Measurements from ENCODE around the gene LNPEP.
A peak's percentile ranks its signal among the peaks of the same experiment; 100 is the strongest.

LNPEP gene

DNA sequence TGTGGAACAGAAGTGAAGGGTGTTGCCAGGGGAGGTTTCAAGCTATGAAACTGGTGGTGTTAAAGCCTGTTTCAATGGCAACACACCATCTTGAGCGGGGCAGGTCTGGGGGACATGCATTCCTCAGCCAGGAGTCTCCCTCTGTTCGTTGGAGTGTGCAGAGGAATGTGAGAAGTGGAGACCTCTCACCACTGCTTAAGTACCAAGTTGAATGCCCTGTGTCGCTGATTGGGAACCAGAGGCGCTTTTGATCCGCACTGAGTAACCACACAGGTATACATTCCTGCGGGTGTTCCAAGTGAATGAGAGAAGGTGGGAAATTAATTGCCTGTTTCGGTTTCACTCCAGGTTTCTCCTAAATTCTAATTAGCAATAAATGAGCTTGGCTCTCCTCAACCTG is 107.1 kb downstream of the LNPEP start:
- no peak for DNase-seq (ENCODE audit: low read depth)
- TF ChIP-seq, protein P1, sequence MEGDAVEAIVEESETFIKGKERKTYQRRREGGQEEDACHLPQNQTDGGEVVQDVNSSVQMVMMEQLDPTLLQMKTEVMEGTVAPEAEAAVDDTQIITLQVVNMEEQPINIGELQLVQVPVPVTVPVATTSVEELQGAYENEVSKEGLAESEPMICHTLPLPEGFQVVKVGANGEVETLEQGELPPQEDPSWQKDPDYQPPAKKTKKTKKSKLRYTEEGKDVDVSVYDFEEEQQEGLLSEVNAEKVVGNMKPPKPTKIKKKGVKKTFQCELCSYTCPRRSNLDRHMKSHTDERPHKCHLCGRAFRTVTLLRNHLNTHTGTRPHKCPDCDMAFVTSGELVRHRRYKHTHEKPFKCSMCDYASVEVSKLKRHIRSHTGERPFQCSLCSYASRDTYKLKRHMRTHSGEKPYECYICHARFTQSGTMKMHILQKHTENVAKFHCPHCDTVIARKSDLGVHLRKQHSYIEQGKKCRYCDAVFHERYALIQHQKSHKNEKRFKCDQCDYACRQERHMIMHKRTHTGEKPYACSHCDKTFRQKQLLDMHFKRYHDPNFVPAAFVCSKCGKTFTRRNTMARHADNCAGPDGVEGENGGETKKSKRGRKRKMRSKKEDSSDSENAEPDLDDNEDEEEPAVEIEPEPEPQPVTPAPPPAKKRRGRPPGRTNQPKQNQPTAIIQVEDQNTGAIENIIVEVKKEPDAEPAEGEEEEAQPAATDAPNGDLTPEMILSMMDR (IDR thresholded peaks at IDR 0.05; ENCODE audit: control insufficient read depth, extremely low read depth, insufficient read depth) = no peak
- H3K4me3 ChIP-seq (ENCODE audit: low read depth, low read length) = no peak overlapping the region

DNA sequence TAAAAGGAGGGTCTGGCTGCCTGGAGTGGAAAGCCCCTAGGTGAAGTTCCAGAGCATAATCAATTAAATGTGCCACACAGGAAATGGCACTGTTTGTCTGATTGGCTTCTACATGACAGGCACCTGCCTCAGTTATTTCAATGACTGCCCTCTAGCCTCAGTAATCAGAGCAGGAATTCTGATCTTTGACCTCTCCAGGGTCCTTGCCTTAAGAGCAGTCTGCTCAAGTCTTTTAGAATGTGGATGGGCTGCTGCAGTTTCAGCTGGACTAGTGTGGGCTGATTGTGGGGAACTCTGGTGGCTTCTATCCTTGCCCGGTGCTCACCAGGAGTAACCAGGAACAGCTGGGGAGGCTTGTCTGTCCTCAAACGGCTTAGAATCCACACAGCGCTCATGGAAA is 107.6 kb downstream of the LNPEP start:
- DNase-seq (ENCODE audit: low read depth) = no peak
- TF ChIP-seq, protein P1 (IDR thresholded peaks at IDR 0.05; ENCODE audit: control insufficient read depth, extremely low read depth, insufficient read depth) = no peak
- no peak overlapping the region for H3K4me3 ChIP-seq (ENCODE audit: low read depth, low read length)

DNA sequence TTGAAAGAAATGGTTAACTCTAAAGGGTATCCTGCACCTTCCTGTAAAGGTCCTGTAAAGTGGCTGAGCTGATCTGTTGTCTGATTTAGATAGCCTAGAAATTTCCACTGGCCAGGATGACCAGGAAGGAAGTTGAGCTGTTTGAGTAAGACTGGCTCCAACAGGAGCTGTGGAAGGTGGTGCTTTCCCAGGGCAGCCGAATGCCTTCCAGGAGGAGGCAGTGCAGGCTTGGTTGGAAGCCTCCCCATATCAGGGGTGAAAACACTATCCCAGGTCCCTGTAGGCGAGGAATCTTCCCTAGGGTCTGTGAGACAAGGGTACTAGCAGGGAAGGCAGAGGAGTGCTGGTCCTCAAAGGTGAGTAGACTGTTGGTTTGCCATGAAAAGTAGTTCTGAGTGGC is 108.2 kb downstream of the LNPEP start:
- peak; percentile 47 for DNase-seq (ENCODE audit: low read depth)
- no peak overlapping the region for H3K4me3 ChIP-seq (ENCODE audit: low read depth, low read length)
- TF ChIP-seq, protein P1 (IDR thresholded peaks at IDR 0.05; ENCODE audit: control insufficient read depth, extremely low read depth, insufficient read depth) = peak; percentile 52

DNA sequence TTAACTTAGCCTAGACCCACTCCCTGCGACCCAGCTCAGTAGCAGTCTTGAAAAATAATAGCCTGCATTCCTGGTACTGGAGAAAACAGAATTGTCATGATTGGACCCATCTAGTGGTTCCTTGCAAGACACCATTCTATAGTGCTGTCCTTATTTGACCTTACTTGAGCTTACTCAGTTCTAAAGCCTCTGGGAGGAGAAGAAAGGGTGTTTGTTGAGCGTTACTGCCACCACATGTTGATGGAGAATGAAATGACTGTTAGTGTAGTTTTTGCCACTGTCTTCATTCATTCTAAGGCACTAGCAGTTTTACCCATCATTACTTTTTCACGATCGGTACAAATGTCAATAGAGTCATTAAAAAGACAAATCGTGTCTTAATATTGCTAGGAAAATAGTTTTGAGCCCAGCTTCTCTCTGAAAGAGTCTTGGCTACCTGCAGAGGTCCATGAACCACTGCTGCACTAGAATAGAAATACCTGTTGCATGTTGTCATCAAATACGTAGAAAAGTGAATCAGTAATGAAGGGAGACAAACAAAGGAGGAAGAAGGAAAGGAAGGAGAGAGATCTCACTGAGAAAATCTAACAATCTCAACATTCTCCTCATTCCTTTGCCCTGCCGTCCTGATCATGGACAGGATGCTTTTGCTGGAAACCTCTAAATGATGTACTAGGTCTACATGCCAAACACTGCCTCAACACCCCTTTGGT is 110.5 kb downstream of the LNPEP start:
- TF ChIP-seq, protein P1 (IDR thresholded peaks at IDR 0.05; ENCODE audit: control insufficient read depth, extremely low read depth, insufficient read depth) = peak; percentile 24; the same call in 1 of the 2 replicates
- H3K4me3 ChIP-seq (ENCODE audit: low read depth, low read length) = no peak overlapping the region
- DNase-seq (ENCODE audit: low read depth) = peak; percentile 31

DNA sequence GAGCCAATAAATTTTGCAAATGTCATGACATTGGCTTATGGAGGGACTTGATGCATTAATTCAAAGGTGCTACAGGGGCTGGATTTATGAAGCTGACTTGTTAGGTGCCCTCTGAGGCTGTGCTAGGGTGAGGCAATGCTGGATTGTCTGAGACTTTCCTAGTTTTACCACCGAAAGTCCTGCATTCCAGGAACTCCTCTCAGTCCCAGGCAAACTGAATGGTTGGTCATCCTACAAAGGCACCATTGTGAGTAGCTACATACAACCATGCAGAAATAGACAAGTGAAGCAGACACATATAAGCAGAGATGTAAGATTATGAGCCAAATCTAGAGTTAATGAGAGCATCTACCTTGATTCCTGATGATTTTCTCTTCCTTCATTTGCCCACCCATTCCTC is 111.2 kb downstream of the LNPEP start:
- DNase-seq (ENCODE audit: low read depth) = no peak
- no peak overlapping the region for H3K4me3 ChIP-seq (ENCODE audit: low read depth, low read length)
- TF ChIP-seq, protein P1 (IDR thresholded peaks at IDR 0.05; ENCODE audit: control insufficient read depth, extremely low read depth, insufficient read depth) = no peak

DNA sequence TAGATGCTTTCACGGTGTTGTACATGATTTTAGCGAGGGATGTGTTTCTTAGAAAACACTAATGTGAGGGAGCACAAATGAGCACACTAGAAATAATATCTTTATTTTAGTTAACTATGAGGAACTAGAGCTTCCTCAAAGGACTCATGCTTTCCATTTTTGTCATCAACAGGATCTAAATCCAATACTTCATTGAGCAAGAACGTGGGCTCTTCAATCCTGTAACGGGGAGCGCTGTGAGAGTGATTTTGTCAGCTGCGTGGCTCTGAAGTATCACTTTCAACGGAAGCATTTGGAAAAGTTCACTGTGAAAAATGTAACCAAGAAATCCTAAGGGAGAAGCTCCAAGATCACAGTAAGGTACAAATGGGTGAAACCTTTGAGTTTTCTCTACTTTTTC is 113.3 kb downstream of the LNPEP start:
- TF ChIP-seq, protein P1 (IDR thresholded peaks at IDR 0.05; ENCODE audit: control insufficient read depth, extremely low read depth, insufficient read depth) = no peak
- no peak for DNase-seq (ENCODE audit: low read depth)
- H3K4me3 ChIP-seq (ENCODE audit: low read depth, low read length) = no peak overlapping the region

DNA sequence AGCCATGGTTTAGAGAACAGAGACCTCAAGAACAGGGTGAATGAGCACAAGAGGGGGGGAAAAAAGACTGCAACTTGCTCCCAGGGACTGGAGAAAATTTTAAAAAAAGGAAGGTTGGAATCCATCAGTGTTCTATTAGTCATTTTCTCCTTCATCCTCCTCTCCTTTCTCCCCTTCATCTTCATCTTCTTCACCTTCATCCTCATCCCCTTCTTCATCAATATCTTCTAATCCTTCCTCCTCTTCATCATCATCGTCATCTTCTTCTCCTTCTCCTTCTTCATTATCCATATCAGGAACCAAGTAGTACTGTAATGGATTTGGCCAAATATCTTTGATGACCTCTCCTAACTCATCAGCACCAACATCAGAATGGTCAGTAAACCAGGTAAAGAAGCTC is 120.4 kb downstream of the LNPEP start:
- no peak for DNase-seq (ENCODE audit: low read depth)
- H3K4me3 ChIP-seq (ENCODE audit: low read depth, low read length) = no peak overlapping the region
- TF ChIP-seq, protein P1 (IDR thresholded peaks at IDR 0.05; ENCODE audit: control insufficient read depth, extremely low read depth, insufficient read depth) = no peak

All from LNCaP clone FGC (cell line).